Ishikawa (cell line): Measurements from ENCODE around the gene ACBD5.

ENCODE experiments used
- CEBPB ChIP-seq: IDR thresholded peaks from 2 replicates; pipeline ENCODE4 v1.6.1; 2012
- CREB1 ChIP-seq: IDR thresholded peaks from 2 replicates; pipeline ENCODE4 v1.6.1; 2012; ENCODE audit warnings: low read depth
- EGR1 ChIP-seq: IDR thresholded peaks from 2 replicates; pipeline ENCODE4 v1.6.1; 2012
- EP300 ChIP-seq: IDR thresholded peaks from 2 replicates; pipeline ENCODE4 v1.6.1; 2012; ENCODE audit warnings: borderline replicate concordance
- FOXM1 ChIP-seq: IDR thresholded peaks from 2 replicates; pipeline ENCODE4 v1.6.1; 2012; ENCODE audit warnings: low read depth, borderline replicate concordance
- NFIC ChIP-seq: IDR thresholded peaks from 2 replicates; pipeline ENCODE4 v1.6.1; 2012
- RAD21 ChIP-seq: IDR thresholded peaks from 2 replicates; pipeline ENCODE4 v1.6.1; 2012; ENCODE audit warnings: low read depth
- TAF1 ChIP-seq: IDR thresholded peaks from 2 replicates; pipeline ENCODE4 v1.6.1; 2012; ENCODE audit warnings: low read depth, mild to moderate bottlenecking
- TCF12 ChIP-seq: IDR thresholded peaks from 2 replicates; pipeline ENCODE4 v1.6.1; 2012; ENCODE audit warnings: low read depth
- TEAD4 ChIP-seq: IDR thresholded peaks from 2 replicates; pipeline ENCODE4 v1.6.1; 2012
- USF1 ChIP-seq: IDR thresholded peaks from 2 replicates; pipeline ENCODE4 v1.6.1; 2012
- YY1 ChIP-seq: IDR thresholded peaks from 2 replicates; pipeline ENCODE4 v1.6.1; 2012; ENCODE audit warnings: low read depth
- ZBTB7A ChIP-seq: IDR thresholded peaks from 2 replicates; pipeline ENCODE4 v1.6.1; 2012; ENCODE audit warnings: low read depth
- TF ChIP-seq, protein P1 (sequence below): IDR thresholded peaks from 2 replicates; pipeline ENCODE4 v1.6.1; 2012
- TF ChIP-seq, protein P2 (sequence below): IDR thresholded peaks from 2 replicates; pipeline ENCODE4 v1.6.1; 2012; ENCODE audit warnings: low read depth, mild to moderate bottlenecking

Gene ACBD5

GRCh38 chr10:27235706-27236105 lies 4.9 kb downstream of the ACBD5 start:
- TF ChIP-seq TCF12: no peak
- TF ChIP-seq ZBTB7A: no peak
- TF ChIP-seq RAD21: no peak
- TF ChIP-seq, protein P1, sequence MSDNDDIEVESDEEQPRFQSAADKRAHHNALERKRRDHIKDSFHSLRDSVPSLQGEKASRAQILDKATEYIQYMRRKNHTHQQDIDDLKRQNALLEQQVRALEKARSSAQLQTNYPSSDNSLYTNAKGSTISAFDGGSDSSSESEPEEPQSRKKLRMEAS: no peak
- no peak for TF ChIP-seq CEBPB
- no peak for TF ChIP-seq CREB1
- TF ChIP-seq EGR1: no peak
- no peak for TF ChIP-seq USF1
- TF ChIP-seq, protein P2, sequence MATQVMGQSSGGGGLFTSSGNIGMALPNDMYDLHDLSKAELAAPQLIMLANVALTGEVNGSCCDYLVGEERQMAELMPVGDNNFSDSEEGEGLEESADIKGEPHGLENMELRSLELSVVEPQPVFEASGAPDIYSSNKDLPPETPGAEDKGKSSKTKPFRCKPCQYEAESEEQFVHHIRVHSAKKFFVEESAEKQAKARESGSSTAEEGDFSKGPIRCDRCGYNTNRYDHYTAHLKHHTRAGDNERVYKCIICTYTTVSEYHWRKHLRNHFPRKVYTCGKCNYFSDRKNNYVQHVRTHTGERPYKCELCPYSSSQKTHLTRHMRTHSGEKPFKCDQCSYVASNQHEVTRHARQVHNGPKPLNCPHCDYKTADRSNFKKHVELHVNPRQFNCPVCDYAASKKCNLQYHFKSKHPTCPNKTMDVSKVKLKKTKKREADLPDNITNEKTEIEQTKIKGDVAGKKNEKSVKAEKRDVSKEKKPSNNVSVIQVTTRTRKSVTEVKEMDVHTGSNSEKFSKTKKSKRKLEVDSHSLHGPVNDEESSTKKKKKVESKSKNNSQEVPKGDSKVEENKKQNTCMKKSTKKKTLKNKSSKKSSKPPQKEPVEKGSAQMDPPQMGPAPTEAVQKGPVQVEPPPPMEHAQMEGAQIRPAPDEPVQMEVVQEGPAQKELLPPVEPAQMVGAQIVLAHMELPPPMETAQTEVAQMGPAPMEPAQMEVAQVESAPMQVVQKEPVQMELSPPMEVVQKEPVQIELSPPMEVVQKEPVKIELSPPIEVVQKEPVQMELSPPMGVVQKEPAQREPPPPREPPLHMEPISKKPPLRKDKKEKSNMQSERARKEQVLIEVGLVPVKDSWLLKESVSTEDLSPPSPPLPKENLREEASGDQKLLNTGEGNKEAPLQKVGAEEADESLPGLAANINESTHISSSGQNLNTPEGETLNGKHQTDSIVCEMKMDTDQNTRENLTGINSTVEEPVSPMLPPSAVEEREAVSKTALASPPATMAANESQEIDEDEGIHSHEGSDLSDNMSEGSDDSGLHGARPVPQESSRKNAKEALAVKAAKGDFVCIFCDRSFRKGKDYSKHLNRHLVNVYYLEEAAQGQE: no peak
- no peak for TF ChIP-seq TAF1
- no peak for TF ChIP-seq EP300
- TF ChIP-seq NFIC: no peak
- no peak for TF ChIP-seq YY1
- no peak for TF ChIP-seq TEAD4
- no peak for TF ChIP-seq FOXM1

GRCh38 chr10:27230022-27230421 lies 10.6 kb downstream of the ACBD5 start:
- TF ChIP-seq EP300 (no peak), RAD21 (no peak), USF1 (no peak), YY1 (no peak), CREB1 (no peak), CEBPB (no peak), ZBTB7A (no peak), FOXM1 (no peak)
- TF ChIP-seq, protein P1: no peak
- TF ChIP-seq, protein P2: no peak

DNA sequence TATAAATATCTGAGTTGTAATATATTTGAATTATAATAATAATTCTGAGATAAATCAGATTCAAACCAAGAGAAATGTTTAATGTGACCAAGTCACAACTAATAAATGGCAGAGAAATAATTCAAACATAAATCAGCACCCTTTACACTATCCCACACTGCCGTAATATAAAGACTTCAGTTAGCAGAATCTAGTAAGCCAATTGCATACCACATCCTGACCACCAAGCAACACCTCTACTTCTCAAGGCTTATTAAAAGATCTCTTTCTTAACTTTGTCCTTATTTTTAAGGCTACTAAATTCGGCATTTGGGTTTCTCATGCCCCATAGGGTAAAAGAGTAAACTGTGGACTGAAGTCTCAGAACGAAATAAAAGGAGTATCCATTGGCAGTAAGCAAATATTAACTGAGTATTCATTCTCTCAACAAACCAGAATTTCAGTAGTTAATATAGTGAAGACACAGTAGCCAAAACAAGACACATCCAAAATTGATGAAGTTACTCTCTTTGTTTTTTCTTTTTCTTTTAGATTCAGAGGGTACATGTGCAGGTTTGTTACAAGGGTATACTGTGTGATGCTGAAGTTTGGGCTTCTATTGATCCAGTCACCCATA lies 14.8 kb downstream of the ACBD5 start:
- TF ChIP-seq ZBTB7A: no peak

DNA sequence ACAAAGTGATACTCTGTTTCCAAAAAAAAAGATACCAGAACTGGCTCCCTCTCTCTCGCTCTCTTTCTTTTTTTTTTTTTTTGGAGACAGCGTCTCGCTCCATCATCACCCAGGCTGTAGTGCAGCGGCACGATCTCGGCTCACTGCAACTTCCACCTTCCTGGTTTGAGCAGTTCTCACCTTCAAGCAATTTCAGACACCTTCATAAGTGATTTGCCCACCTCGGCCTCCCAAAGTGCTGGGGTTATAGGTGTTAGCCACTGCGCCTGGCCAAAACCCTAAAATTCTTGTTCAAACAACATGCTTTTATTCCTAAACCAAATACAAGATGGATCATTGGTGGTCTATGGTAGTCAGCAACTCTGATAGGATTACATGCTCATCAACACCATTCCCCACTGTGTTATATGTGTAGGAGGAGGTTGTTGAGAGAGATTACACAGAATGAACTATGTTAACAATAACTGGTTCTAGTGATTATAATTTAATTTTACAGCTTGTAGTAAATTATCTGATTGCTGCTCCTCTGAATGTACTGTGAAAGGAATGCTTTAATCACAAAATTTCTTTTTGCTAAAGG lies 15.5 kb downstream of the ACBD5 start:
- TF ChIP-seq TAF1: no peak
- no peak for TF ChIP-seq USF1
- TF ChIP-seq RAD21: no peak
- TF ChIP-seq NFIC: no peak
- TF ChIP-seq EP300: no peak
- TF ChIP-seq TEAD4: no peak
- TF ChIP-seq EGR1: no peak
- no peak for TF ChIP-seq CREB1
- TF ChIP-seq CEBPB: no peak
- TF ChIP-seq TCF12: no peak
- TF ChIP-seq FOXM1: no peak

DNA sequence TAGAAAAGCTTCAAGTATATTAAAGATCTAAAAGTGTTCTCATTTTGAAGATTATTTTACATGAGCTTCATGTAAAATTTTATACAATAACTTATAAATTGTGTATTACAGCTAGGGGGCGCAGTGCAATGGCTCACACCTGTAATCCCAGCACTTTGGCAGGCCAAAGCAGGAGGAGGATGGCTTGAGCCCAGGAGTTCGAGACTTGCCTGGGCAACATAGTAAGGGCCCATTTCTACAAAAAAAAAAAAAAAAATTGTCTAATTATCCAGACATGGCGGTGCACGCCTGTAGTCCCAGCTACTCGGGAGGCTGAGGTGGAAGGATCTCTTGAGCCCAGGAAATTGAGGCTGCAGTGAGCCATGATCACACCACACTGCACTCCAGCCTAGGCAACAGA lies 16.6 kb downstream of the ACBD5 start:
- TF ChIP-seq NFIC (no peak), CREB1 (no peak), TAF1 (no peak), ZBTB7A (no peak), RAD21 (peak; percentile 55)

DNA sequence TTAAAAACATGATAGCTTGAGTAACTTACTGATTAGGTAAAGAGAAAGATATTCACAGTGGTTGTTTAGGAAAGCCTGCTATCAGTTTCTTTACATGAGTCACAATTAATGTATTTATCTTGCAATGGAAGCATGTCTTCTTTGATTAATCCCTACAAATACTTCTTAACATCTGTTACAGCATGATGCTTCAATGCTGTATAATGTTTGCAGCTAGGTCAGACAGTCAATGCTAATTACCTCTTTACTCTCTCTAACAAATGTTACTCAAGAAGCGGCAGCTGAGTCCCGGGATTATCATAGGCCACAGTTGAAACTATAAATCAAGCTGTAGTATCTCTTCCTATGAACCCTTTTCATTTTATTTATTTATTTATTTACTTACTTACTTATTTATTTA lies 33.2 kb downstream of the ACBD5 start:
- TF ChIP-seq YY1 (no peak), TEAD4 (no peak), NFIC (no peak), TAF1 (no peak), TCF12 (no peak), CREB1 (no peak), FOXM1 (no peak), CEBPB (no peak)
- TF ChIP-seq, protein P1: no peak
- TF ChIP-seq, protein P2: no peak
